Measurements from ENCODE around the gene SLC2A9.

Gene SLC2A9

DNA sequence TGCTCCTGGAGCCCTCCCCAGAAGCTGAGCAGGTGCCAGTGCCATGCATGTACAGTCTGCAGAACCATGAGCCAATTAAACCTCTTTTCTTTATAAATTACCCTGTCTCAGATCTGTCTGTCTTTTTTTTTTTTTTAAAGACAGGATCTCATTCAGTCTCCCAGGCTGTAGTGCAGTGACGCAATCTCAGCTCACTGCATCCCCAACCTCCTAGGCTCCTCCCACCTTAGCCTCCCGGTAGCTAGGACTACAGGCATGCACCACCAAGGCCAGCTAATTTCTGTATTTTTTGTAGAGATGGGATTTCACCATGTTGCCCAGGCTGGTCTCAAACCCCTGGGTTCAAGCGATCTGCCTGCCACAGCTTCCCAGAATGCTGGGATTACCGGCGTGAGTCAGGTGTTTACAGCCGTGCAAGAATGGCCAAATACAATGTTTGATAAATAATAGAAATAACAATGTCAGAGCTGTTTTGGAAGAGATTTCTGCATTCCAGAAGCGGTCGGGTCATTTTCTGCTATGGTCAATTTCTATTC, 68.8 kb downstream of the SLC2A9 start:
- DNase-seq = no peak

- DNase-seq = no peak
These were observed 71.7 kb downstream of the SLC2A9 start for GRCh38 chr4:9949573-9949972.

DNA sequence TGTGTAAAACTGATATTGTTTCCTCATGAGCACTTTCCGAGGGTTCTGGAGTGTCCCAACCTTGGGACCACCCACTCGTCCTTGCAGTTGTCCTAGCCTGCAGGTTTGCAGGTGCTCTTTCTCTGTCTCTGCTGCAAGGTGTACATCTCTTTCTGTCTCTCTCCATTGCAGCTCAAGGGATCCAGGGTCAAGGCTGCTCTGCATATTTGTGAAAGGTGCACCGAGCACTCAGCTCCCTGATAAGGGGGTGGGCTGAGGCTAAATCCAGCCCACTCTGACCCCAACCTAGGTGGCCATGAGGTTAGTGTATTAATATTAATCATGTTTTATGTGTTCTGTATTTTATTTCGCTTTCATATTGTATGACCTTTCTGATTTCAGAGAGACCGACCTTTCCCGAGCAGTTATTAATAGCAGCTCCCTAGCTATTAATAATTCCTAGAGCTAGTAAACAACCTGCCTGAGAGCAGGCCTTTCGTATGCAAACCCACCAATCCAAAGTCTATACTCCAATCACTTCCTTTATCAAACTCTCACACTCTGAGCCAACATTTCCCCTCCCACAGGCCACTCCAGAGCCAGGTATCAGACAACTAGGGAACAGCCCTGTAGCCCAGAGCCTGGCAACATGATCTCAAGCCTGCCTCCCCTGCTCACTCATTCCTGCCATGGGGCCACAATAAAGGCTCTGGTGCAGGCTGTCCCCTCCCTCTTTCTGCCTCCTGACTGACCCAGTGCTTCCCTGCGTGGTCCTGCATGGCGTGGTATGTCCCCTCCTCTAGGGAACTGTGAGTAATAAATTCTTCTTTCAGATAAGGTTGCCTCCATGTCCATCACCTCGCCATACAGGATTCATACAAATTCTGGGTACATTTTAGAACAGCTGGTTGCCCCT, 73.9 kb downstream of the SLC2A9 start:
- DNase-seq = no peak

- DNase-seq = no peak
These were observed 75.1 kb downstream of the SLC2A9 start for GRCh38 chr4:9946170-9946569.

DNA sequence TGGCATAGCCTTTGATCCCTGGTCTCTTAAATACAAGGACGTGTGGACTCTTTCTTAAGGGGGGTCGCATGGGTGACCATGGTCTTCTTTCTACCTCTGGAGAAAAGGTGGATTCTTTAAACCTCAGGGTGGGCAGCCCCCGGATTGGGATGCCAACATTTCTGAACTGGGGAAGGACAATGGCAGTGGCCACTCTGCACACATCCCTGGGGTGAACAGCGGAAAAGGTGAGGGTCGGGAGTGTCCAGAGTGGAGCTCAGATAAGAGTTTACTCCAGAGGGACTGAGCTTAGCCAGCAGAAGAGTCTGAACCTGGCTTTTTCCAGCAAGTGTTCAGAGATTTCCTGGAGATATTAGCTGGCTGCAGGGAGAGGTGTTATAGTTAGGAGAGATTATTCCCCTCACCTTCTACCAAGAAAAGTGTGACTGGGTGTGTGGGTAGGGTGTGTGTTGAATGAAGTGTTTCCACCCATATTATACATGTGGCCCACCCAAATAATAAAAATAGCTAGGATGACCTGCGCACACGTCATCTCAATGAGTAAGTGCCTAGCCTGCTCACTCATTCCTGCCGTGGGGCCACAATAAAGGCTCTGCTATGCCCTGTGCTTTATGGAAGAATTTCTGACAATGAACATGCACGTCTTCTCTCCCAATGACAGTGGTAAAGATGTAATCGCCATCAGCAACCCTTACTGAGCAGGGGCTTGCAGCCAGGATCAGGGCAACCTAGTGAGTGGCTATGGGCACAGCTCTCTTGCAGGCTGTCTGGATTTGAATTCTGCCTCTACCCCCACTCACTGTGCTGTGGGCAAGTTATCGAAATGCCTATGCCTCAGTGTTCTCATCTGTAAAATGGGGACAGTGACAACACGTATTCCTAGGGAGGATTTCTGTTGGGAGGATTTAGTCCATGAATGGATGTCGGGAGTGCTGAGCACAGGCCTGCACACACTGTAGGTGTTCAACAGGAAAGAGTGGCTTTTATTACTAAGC, 76.6 kb downstream of the SLC2A9 start:
- DNase-seq = no peak

DNA sequence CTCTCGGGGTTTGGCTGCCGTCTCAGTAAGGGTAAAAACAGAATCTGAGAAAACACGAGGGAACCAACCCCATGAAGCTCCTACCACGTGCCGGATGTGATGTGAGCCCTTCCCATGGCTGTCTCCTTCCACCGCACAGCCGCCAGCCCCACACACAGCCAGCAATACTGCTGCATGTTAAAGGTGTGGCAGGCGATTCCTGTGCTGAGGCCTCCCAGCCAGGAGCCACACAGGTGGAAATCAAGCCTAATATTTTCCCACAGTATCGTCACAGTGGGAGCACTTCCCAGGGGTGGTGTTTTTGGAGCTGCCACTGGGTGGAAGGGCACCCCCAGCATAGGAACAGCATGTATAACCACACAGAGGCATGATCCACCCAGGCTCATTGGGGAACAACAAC, 77.5 kb downstream of the SLC2A9 start:
- no peak for DNase-seq

- no peak for DNase-seq
These were observed 78.2 kb downstream of the SLC2A9 start for GRCh38 chr4:9942921-9943600.

DNA sequence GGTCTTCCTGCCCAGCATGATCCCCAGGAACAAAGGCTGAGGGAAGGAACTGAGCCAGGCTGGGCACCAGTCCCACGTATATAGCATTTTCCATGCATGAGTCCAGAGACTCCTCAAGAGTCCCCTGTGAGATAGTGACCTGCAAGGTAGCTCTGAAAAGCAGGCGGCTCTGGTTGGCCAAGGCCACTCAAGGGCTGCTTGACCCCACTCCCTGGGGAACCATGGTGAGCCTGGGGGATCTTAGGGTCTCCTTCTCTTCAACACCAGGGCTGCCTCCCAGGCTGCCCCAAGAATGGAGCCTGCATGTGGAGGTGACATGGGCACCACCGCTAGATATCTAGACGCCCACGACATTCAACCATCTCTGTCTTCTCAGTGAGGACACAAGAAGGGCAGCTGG, 79.2 kb downstream of the SLC2A9 start:
- DNase-seq = no peak

DNA sequence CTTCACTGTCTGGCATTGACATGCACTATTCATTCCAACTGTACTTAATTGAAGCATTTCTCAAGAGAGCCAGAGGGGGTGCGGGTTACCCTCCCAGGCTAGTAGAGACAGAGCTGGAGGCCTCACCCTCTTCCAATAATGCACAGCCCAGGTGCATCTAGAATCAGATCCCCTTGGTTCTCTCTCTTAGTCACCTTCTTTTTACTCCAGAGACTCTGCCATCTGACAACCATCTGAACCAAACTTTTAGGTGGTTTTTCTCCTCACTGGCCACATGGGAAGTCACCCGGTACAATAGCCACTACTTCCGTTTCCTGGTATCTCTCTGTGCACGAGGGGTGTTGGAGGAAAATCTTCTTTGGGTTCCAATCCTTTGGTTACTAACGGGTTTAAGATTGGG, 81.3 kb downstream of the SLC2A9 start:
- DNase-seq = no peak

- no peak for DNase-seq
These were observed 82.4 kb downstream of the SLC2A9 start for GRCh38 chr4:9938933-9939332.

DNA sequence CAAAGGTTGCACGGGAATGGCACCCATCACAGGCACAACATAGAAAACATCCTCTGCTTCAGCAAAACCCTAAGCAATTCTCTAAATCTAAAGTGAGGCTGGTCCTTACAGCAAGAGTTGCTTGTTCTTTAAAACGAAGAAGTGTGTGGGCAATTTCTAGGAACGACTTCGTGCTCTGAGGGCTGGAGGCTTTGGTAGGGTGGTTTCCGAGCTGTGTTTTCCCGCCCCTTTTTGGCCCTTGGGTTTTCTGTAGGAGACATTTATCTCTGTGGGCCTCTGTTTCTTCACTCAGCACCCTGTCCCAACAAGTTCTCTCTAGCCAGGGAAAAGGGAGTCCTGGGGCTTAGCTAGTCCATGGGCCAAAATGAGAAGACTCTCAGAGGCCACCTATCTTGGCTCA, 84.2 kb downstream of the SLC2A9 start:
- DNase-seq = no peak

- DNase-seq = no peak
These were observed 85.1 kb downstream of the SLC2A9 start for GRCh38 chr4:9936129-9936644.

DNA sequence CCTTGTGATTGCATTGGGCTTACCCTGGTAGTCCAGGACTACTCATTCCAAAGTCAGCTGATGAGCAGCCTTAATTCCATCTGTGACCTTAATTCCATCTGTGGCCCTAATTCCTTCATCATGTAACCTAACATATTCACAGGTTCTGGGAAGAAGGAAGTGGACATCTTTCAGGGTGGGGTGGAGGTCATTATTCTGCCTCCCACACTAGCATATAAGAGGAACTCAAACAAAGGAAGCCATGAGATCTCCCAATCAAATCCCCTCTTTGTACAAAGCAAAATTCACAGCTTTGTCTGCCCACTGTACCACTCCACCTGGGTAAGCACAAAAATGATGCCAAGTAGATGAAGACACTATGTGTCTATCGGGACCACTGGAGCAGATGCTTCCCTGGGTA, 87.3 kb downstream of the SLC2A9 start:
- DNase-seq = no peak

DNA sequence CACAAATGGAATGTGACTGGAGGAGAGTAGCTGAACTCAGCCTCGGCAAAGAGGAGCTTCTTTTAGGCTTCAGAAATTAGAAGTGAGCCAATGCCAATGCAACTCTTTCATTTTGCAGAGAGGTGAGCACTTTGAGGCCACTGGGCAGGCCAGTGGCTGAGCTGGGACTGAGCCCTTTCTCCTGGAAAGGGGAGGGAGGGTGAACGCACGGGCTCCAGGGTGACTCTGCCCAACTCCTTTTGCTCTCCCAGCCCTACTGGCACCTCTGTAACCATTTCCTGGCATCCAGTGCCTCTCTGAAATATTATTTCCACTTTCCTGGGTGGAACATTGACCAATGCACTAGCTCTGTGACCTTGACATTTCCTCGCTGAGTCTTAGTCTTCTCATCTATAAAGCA, 88.1 kb downstream of the SLC2A9 start:
- no peak for DNase-seq

DNA sequence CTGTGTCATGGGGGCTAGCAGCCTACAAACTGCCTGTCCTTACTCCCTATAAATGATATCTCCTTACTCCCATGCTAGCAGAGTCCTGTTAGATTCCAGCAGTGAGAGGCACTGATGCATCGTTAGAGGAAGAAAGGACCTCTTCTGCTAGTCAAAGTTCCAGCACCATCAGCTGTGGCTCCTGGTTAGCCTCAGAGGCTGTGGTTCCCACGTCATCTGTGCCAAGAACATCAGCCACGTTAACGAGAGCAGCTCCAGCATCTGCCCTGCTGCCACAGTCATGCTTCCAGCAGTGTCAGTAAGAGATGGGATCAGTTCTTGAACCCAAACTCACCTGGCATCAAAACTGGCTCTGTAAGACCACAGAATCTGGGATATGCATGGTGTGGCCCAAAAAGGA, 88.5 kb downstream of the SLC2A9 start:
- DNase-seq = no peak

DNA sequence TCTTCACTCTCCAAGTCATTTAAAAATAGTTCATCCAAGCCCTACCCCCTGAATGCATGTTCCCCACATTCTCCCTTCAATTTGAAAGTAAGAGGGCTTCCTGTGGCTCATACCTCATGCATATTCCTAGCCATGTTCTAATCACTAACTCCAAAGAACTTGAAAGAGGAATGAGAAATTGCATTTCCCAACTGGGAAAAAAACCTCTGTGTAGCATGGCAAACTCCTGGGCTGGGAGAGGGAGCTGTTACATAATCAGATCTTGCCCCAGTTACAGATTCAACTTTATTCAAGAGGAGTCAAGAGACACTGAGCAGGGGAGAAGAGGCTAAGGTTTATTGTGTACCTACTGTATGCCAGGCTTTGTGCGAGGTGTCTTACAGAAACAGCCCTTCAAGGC, 90.2 kb downstream of the SLC2A9 start:
- peak; percentile 25 for DNase-seq

GRCh38 chr4:9929111-9929510, 92.2 kb downstream of the SLC2A9 start:
- no peak for DNase-seq

- DNase-seq = no peak
These were observed 93.8 kb downstream of the SLC2A9 start for GRCh38 chr4:9927341-9928007.

DNA sequence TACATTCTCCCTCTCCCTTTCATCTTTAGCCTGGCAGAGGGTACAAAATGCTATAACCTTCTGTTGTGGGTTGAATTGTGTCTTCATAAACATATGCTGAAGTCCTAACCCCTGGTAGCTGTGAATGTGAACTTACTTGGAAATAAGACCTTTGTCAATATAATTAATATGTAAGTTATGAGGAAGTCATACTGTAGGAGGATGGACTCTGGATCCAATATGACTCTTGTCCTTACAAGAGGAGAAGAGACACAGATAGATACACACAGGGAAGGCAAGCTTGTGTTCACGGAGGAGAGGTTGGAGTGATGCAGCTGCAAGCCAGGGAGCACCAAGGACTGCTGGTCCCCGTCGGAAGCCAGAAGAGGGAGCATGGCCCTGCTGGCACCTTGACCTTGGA, 94.7 kb downstream of the SLC2A9 start:
- no peak for DNase-seq

- no peak for DNase-seq
These were observed 95.4 kb downstream of the SLC2A9 start for GRCh38 chr4:9925750-9926439.

- DNase-seq = no peak
These were observed 96.5 kb downstream of the SLC2A9 start for GRCh38 chr4:9924750-9925149.
